LoVo (cell line): ENCODE results near the gene ADCK2.
"Not testable (repeated sequence)": the region's sequence is repeated elsewhere in the genome, so short reads cannot be mapped to it uniquely, and the experiment has no call there.

Source experiments
- DNase-seq: peaks from one replicate; pipeline ENCODE4 v3.0.0-alpha.2; 2016; ENCODE audit warnings: low spot score

ADCK2 gene

DNA sequence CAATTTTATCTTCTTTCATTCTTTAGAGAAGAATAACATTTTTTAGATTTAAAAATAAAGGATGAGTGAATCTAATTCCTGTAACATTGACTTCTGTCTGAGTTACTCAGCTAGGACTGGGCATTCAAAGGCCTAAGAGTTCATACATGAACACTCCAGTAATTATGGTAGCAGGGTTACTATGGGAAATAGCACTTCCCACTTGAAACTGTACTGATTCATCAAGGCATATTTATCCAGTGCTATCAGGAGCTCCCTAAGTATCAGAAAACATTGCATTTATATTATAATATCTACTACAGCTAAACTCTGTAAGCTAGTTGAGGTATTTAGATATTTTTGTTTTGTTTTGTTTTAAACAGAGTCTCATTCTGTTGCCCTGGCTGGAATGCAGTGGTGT is 65.5 kb downstream of the ADCK2 start:
- no peak for DNase-seq

- DNase-seq = not testable (repeated sequence)
Observed at GRCh38 chr7:140743255-140743654, 70.5 kb downstream of the ADCK2 start.

- no peak for DNase-seq
Observed at GRCh38 chr7:140744005-140744404, 71.3 kb downstream of the ADCK2 start.
